ENCODE measurements around the gene LRFN3. TPM values are rescaled to one million over a fixed set of nuclear protein-coding genes. Genes with fewer than 3 reads are reported as not detected.

The LRFN3 gene
- total RNA-seq, 2 donors from 2014 or later = 6.4 to 8.5 TPM

GRCh38 chr19:35936738-35937268, 629 bp downstream of the LRFN3 start:
- Mint-ChIP-seq H3K9me3 (no peaks in the 10 kb centered on the region), H3K4me1 (ENCODE audit: low read depth) (peaks cover 33% of the 10 kb centered on the region), H3K27ac (no peak overlapping the region), H3K4me3 (peak overlapping the region; percentile 77 to 85), H3K36me3 (ENCODE audit: insufficient read depth in 2 of 2) (no peaks in the 10 kb centered on the region), H3K27me3 (ENCODE audit: low read depth) (no peaks in the 10 kb centered on the region)
- ATAC-seq (replicated peaks in 1 of 2) = no peak
- no peak for DNase-seq

- peak overlapping the region; percentile 6 for H3K27ac Mint-ChIP-seq
- no peak for DNase-seq
- H3K27me3 Mint-ChIP-seq (ENCODE audit: low read depth) = no peaks in the 10 kb centered on the region
- no peak for ATAC-seq (replicated peaks in 1 of 2)
- peak overlapping the region; percentile 77 to 85 for H3K4me3 Mint-ChIP-seq
- H3K9me3 Mint-ChIP-seq = no peaks in the 10 kb centered on the region
- no peaks in the 10 kb centered on the region for H3K36me3 Mint-ChIP-seq (ENCODE audit: insufficient read depth in 2 of 2)
- H3K4me1 Mint-ChIP-seq (ENCODE audit: low read depth) = peaks cover 29% of the 10 kb centered on the region
Observed at GRCh38 chr19:35937345-35938281, 1.4 kb downstream of the LRFN3 start.

DNA sequence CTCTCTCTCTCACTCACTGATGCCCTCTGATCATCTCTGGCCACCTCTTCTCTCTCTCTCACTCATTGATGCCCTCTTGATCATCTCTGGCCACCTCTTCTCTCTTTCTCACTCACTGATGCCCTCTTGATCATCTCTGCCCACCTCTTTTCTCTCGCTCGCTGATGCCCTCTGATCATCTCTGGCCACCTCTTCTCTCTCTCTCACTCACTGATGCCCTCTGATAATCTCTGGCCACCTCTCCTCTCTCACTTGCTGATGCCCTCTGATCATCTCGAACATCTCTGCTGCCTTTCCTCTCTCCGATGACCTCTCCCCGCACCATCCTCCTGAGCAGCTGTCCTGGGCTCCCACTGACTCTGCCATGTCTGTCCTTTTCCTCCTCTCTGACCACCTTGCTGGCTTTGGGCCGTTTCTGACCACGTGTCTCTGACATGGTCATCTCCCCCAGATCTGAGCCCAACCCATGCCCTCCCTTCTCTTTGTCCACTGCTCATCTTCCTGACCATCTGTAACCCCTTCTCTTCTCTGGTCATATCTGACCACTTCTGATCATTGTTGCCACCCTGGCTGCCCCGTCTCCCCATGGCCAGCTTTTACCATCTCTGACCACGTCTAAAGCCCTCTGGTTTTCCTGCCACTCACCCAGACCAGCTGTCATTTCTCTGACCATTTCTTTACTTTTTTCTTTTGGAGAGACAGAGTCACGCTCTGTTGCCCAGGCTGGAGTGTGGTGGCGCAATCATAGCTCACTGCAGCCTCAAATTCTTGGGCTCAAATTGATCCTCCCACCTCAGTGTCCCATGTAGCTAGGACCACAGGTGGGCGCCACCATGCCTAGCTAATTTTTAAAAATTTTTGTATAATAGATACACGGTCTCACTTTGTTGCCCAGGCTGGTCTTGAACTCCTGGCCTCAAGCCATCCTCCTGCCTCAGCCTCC, 2.4 kb downstream of the LRFN3 start:
- peak overlapping the region; percentile 15 for H3K27ac Mint-ChIP-seq
- DNase-seq (no peak), ATAC-seq (replicated peaks in 1 of 2) (no peak)
- H3K9me3 Mint-ChIP-seq = no peaks in the 10 kb centered on the region
- peaks cover 29% of the 10 kb centered on the region for H3K4me1 Mint-ChIP-seq (ENCODE audit: low read depth)
- no peaks in the 10 kb centered on the region for H3K27me3 Mint-ChIP-seq (ENCODE audit: low read depth)
- H3K36me3 Mint-ChIP-seq (ENCODE audit: insufficient read depth in 2 of 2) = no peaks in the 10 kb centered on the region
- H3K4me3 Mint-ChIP-seq = peak overlapping the region; percentile 77 to 85

DNA sequence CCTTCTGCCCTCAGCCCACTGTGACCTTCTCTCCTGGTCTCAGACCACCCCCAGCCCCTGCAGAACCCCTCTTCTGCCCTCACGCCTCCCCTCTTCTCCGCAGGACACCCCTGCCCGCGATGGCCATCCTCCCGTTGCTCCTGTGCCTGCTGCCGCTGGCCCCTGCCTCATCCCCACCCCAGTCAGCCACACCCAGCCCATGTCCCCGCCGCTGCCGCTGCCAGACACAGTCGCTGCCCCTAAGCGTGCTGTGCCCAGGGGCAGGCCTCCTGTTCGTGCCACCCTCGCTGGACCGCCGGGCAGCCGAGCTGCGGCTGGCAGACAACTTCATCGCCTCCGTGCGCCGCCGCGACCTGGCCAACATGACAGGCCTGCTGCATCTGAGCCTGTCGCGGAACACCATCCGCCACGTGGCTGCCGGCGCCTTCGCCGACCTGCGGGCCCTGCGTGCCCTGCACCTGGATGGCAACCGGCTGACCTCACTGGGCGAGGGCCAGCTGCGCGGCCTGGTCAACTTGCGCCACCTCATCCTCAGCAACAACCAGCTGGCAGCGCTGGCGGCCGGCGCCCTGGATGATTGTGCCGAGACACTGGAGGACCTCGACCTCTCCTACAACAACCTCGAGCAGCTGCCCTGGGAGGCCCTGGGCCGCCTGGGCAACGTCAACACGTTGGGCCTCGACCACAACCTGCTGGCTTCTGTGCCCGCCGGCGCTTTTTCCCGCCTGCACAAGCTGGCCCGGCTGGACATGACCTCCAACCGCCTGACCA, 3.3 kb downstream of the LRFN3 start:
- ATAC-seq (replicated peaks in 1 of 2) (no peak), DNase-seq (no peak)
- H3K27ac Mint-ChIP-seq = no peak overlapping the region
- no peaks in the 10 kb centered on the region for H3K27me3 Mint-ChIP-seq (ENCODE audit: low read depth)
- peaks cover 29% of the 10 kb centered on the region for H3K4me1 Mint-ChIP-seq (ENCODE audit: low read depth)
- no peak overlapping the region for H3K4me3 Mint-ChIP-seq
- no peaks in the 10 kb centered on the region for H3K36me3 Mint-ChIP-seq (ENCODE audit: insufficient read depth in 2 of 2)
- H3K9me3 Mint-ChIP-seq = no peaks in the 10 kb centered on the region

DNA sequence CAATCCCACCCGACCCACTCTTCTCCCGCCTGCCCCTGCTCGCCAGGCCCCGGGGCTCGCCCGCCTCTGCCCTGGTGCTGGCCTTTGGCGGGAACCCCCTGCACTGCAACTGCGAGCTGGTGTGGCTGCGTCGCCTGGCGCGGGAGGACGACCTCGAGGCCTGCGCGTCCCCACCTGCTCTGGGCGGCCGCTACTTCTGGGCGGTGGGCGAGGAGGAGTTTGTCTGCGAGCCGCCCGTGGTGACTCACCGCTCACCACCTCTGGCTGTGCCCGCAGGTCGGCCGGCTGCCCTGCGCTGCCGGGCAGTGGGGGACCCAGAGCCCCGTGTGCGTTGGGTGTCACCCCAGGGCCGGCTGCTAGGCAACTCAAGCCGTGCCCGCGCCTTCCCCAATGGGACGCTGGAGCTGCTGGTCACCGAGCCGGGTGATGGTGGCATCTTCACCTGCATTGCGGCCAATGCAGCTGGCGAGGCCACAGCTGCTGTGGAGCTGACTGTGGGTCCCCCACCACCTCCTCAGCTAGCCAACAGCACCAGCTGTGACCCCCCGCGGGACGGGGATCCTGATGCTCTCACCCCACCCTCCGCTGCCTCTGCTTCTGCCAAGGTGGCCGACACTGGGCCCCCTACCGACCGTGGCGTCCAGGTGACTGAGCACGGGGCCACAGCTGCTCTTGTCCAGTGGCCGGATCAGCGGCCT, 4.1 kb downstream of the LRFN3 start:
- Mint-ChIP-seq H3K4me3 (no peak overlapping the region), H3K27ac (no peak overlapping the region), H3K4me1 (ENCODE audit: low read depth) (peaks cover 29% of the 10 kb centered on the region), H3K27me3 (ENCODE audit: low read depth) (no peaks in the 10 kb centered on the region), H3K36me3 (ENCODE audit: insufficient read depth in 2 of 2) (no peaks in the 10 kb centered on the region), H3K9me3 (no peaks in the 10 kb centered on the region)
- DNase-seq (no peak), ATAC-seq (replicated peaks in 1 of 2) (no peak)

DNA sequence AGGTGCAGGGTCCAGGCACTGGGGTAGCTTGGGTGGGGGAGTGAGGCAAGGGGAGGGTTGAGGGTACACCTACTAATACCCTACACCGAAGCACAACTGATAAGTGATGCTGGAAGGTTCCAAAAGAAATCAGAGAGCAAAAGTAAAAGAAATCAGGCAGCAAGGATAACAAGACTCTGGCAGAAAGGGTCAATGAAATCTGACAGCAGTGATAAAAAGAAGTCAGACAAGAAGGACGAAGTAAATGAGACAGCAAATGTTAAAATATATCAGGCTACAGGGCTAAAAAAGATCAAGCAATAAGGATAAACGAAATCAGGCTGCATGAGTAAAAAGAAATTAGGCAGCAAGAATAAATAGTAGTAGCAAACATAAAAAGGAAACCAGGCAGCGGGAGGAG, 4.7 kb downstream of the LRFN3 start:
- Mint-ChIP-seq H3K4me3 (no peak overlapping the region), H3K27me3 (ENCODE audit: low read depth) (no peaks in the 10 kb centered on the region), H3K4me1 (ENCODE audit: low read depth) (peaks cover 27% of the 10 kb centered on the region), H3K27ac (no peak overlapping the region), H3K36me3 (ENCODE audit: insufficient read depth in 2 of 2) (no peaks in the 10 kb centered on the region), H3K9me3 (no peaks in the 10 kb centered on the region)
- ATAC-seq (replicated peaks in 1 of 2) (no peak), DNase-seq (no peak)

DNA sequence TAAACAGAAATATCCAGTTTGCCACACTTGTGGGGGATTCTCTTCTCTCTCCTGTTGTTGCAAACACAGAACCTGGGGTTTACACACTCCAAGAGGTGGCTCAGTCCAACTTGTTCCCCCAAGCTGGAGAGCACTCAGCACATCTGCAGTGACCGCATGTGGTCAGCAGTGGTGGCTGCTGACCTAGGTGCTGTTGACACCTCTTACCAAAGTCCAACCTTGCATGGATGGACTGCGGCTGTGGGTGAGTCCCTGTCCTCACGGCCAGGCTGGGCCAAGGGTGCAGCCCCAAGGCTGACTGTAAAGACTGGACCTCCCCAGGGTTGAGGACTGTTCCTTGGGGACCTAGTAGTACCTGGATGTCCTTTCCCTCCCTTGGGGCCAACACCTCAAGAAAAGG, 6.1 kb downstream of the LRFN3 start:
- H3K27ac Mint-ChIP-seq = no peak overlapping the region
- H3K27me3 Mint-ChIP-seq (ENCODE audit: low read depth) = no peaks in the 10 kb centered on the region
- no peaks in the 10 kb centered on the region for H3K36me3 Mint-ChIP-seq (ENCODE audit: insufficient read depth in 2 of 2)
- DNase-seq (no peak), ATAC-seq (replicated peaks in 1 of 2) (no peak)
- peaks cover 20% of the 10 kb centered on the region for H3K4me1 Mint-ChIP-seq (ENCODE audit: low read depth)
- H3K4me3 Mint-ChIP-seq = no peak overlapping the region
- no peaks in the 10 kb centered on the region for H3K9me3 Mint-ChIP-seq

GRCh38 chr19:35943321-35944301, 7.4 kb downstream of the LRFN3 start:
- H3K27ac Mint-ChIP-seq = no peak overlapping the region
- H3K36me3 Mint-ChIP-seq (ENCODE audit: insufficient read depth in 2 of 2) = no peaks in the 10 kb centered on the region
- H3K9me3 Mint-ChIP-seq = no peaks in the 10 kb centered on the region
- H3K4me3 Mint-ChIP-seq = no peak overlapping the region
- H3K27me3 Mint-ChIP-seq (ENCODE audit: low read depth) = no peaks in the 10 kb centered on the region
- peaks cover 6% of the 10 kb centered on the region for H3K4me1 Mint-ChIP-seq (ENCODE audit: low read depth)
- DNase-seq (no peak), ATAC-seq (replicated peaks in 1 of 2) (no peak)

DNA sequence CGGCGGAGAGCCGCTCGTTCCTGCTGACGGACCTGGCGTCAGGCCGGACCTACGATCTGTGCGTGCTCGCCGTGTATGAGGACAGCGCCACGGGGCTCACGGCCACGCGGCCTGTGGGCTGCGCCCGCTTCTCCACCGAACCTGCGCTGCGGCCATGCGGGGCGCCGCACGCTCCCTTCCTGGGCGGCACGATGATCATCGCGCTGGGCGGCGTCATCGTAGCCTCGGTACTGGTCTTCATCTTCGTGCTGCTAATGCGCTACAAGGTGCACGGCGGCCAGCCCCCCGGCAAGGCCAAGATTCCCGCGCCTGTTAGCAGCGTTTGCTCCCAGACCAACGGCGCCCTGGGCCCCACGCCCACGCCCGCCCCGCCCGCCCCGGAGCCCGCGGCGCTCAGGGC, 8.4 kb downstream of the LRFN3 start:
- Mint-ChIP-seq H3K4me3 (no peak overlapping the region), H3K27me3 (ENCODE audit: low read depth) (no peaks in the 10 kb centered on the region), H3K4me1 (ENCODE audit: low read depth) (no peaks in the 10 kb centered on the region), H3K9me3 (no peaks in the 10 kb centered on the region), H3K27ac (no peak overlapping the region), H3K36me3 (ENCODE audit: insufficient read depth in 2 of 2) (no peaks in the 10 kb centered on the region)
- DNase-seq (no peak), ATAC-seq (replicated peaks in 1 of 2) (no peak)

GRCh38 chr19:35945121-35945790, 9.1 kb downstream of the LRFN3 start:
- no peaks in the 10 kb centered on the region for H3K4me1 Mint-ChIP-seq (ENCODE audit: low read depth)
- no peak overlapping the region for H3K4me3 Mint-ChIP-seq
- ATAC-seq (replicated peaks in 1 of 2) (no peak), DNase-seq (no peak)
- no peaks in the 10 kb centered on the region for H3K27me3 Mint-ChIP-seq (ENCODE audit: low read depth)
- no peak overlapping the region for H3K27ac Mint-ChIP-seq
- no peaks in the 10 kb centered on the region for H3K9me3 Mint-ChIP-seq
- no peaks in the 10 kb centered on the region for H3K36me3 Mint-ChIP-seq (ENCODE audit: insufficient read depth in 2 of 2)

DNA sequence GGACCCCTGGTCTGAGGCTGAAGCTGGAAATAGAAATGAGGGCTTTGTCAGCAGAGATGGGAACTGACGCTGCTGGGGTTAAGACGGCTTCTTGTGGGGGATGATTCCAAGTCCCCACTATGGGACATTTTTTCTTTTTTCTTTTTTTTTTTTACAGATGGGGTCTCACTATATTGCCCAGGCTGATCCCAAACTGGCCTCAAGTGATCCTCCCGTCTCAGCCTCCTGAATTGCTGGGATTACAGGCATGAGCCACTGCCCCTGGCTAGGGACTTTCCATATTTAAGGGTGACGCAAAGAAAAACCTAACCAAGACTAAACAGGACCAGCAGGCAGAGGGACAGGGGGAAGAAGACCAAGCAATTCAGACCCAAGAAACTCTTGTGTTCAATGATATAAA, 10.0 kb downstream of the LRFN3 start:
- Mint-ChIP-seq H3K4me3 (no peak overlapping the region), H3K27ac (peak overlapping the region; percentile 34), H3K36me3 (ENCODE audit: insufficient read depth in 2 of 2) (no peaks in the 10 kb centered on the region), H3K4me1 (ENCODE audit: low read depth) (peaks cover 6% of the 10 kb centered on the region), H3K27me3 (ENCODE audit: low read depth) (no peaks in the 10 kb centered on the region), H3K9me3 (no peaks in the 10 kb centered on the region)
- DNase-seq = no peak
- no peak for ATAC-seq (replicated peaks in 1 of 2)

Measured in activated T-cell treated with anti-CD3 and anti-CD28 coated beads, Interleukin-2, amount 50 U/mL, for 72 hours (primary cell).